GM19099 (cell line): ENCODE results near the gene RNU6-1.

Experiments
- POLR2A ChIP-seq: IDR thresholded peaks from 3 replicates; pipeline ENCODE4 v1.6.1; 2011; ENCODE audit warnings: low read depth; ENCODE audit not compliant: insufficient read length; ENCODE audit errors: extremely low read depth

RNU6-1 gene

GRCh38 chr15:67808821-67809220 lies 31.0 kb downstream of the RNU6-1 start:
- no peak for TF ChIP-seq POLR2A

GRCh38 chr15:67807836-67808235 lies 32.0 kb downstream of the RNU6-1 start:
- TF ChIP-seq POLR2A, result no peak

GRCh38 chr15:67807141-67807540 lies 32.7 kb downstream of the RNU6-1 start:
- TF ChIP-seq POLR2A, result no peak

- TF ChIP-seq POLR2A, result no peak
Measured at GRCh38 chr15:67806536-67806935, 33.3 kb downstream of the RNU6-1 start.

GRCh38 chr15:67805666-67806516 lies 34.0 kb downstream of the RNU6-1 start:
- TF ChIP-seq POLR2A, result no peak

- TF ChIP-seq POLR2A, result no peak
Measured at GRCh38 chr15:67805008-67805665, 34.7 kb downstream of the RNU6-1 start.

GRCh38 chr15:67803996-67804843 lies 35.6 kb downstream of the RNU6-1 start:
- TF ChIP-seq POLR2A, result no peak

GRCh38 chr15:67803299-67803698 lies 36.5 kb downstream of the RNU6-1 start:
- no peak for TF ChIP-seq POLR2A

GRCh38 chr15:67801926-67802914 lies 37.6 kb downstream of the RNU6-1 start:
- no peak for TF ChIP-seq POLR2A

GRCh38 chr15:67801142-67801541 lies 38.7 kb downstream of the RNU6-1 start:
- TF ChIP-seq POLR2A, result no peak

GRCh38 chr15:67799801-67800205 lies 40.0 kb downstream of the RNU6-1 start:
- TF ChIP-seq POLR2A, result no peak

- TF ChIP-seq POLR2A, result no peak
Measured at GRCh38 chr15:67796196-67797127, 43.4 kb downstream of the RNU6-1 start.

GRCh38 chr15:67794832-67795574 lies 44.8 kb downstream of the RNU6-1 start:
- TF ChIP-seq POLR2A, result no peak
